GM18909 (cell line): ENCODE data around the gene ARMH3.
A peak's percentile ranks its signal among the peaks of the same experiment; 100 is the strongest.

Experiments used
- ATAC-seq: cut with Tn5 transposase; IDR thresholded peaks from one replicate; pipeline ENCODE4 v1.9.1; 2021; ENCODE audit warnings: mild to moderate bottlenecking; ENCODE audit not compliant: unreplicated experiment, poor library complexity

The ARMH3 gene

GRCh38 chr10:101838416-101838970 is 217.5 kb downstream of the ARMH3 start:
- no peak for ATAC-seq

GRCh38 chr10:101837748-101838147 is 218.2 kb downstream of the ARMH3 start:
- no peak for ATAC-seq

- no peak for ATAC-seq
Measured at GRCh38 chr10:101835362-101835761, 220.6 kb downstream of the ARMH3 start.

GRCh38 chr10:101834341-101834740 is 221.6 kb downstream of the ARMH3 start:
- no peak for ATAC-seq

- no peak for ATAC-seq
Measured at GRCh38 chr10:101833466-101833865, 222.5 kb downstream of the ARMH3 start.

GRCh38 chr10:101832325-101832771 is 223.6 kb downstream of the ARMH3 start:
- no peak for ATAC-seq

- no peak for ATAC-seq
Measured at GRCh38 chr10:101831169-101831811, 224.7 kb downstream of the ARMH3 start.

- ATAC-seq: peak; percentile 53
Measured at GRCh38 chr10:101830322-101831168, 225.4 kb downstream of the ARMH3 start.

GRCh38 chr10:101829561-101830315 is 226.2 kb downstream of the ARMH3 start:
- ATAC-seq: peak; percentile 25

GRCh38 chr10:101828766-101829551 is 227.0 kb downstream of the ARMH3 start:
- no peak for ATAC-seq

- no peak for ATAC-seq
Measured at GRCh38 chr10:101827919-101828600, 227.9 kb downstream of the ARMH3 start.

GRCh38 chr10:101826852-101827434 is 229.0 kb downstream of the ARMH3 start:
- no peak for ATAC-seq

GRCh38 chr10:101824736-101825135 is 231.2 kb downstream of the ARMH3 start:
- ATAC-seq: no peak

GRCh38 chr10:101818872-101819633 is 236.9 kb downstream of the ARMH3 start:
- peak; percentile 21 for ATAC-seq

GRCh38 chr10:101818119-101818871 is 237.7 kb downstream of the ARMH3 start, which contains the start of gene OGA:
Gene OGA (minus strand): TSS chr10:101818444. CDS start chr10:101818022, 422 bp downstream.
- ATAC-seq: peak; percentile 91

GRCh38 chr10:101817337-101818118 is 238.4 kb downstream of the ARMH3 start:
- peak; percentile 0 for ATAC-seq

- no peak for ATAC-seq
Measured at GRCh38 chr10:101816913-101817336, 239.0 kb downstream of the ARMH3 start.
